Measurements from ENCODE around the gene S100B.
"Not testable (repeated sequence)": the region's sequence is repeated elsewhere in the genome, so short reads cannot be mapped to it uniquely, and the experiment has no call there.

The S100B gene

DNA sequence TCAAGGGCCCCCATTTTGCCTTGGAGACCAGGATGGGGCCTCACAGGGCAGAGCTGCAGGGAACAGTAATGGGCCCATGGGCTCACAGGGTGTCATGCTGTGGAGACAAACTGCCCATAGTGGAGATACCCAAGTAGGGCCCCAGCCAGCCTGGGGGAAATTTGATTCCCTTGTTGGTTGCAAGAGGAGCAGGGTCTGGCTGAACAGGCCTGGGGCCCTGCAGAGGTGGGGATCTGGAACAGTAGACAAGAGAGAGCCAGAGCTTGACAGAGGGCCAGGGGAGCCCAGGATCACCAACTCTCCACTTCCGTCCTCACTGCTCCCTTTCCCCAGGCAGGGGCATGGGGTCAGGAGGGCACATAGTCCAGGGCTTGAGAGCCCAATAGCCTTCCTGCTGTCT lies 8.7 kb downstream of the S100B start:
- Histone ChIP-seq H3K27me3 (peaks cover 0 to 4% of the 10 kb centered on the region in 2 donors), H3K27ac (no peak overlapping the region), H3K4me3 (no peak overlapping the region), H3K36me3 (no peaks in the 10 kb centered on the region), H3K4me1 (peaks cover 0 to 10% (median 2%) of the 10 kb centered on the region in 4 donors), H3K9me3 (peaks cover 0 to 17% (median 0%) of the 10 kb centered on the region in 3 donors)
- intact Hi-C loops (cut with DNase I; ENCODE audit: low total_unique reads): no loop called here
- no peak for DNase-seq
- TF ChIP-seq, protein P1, sequence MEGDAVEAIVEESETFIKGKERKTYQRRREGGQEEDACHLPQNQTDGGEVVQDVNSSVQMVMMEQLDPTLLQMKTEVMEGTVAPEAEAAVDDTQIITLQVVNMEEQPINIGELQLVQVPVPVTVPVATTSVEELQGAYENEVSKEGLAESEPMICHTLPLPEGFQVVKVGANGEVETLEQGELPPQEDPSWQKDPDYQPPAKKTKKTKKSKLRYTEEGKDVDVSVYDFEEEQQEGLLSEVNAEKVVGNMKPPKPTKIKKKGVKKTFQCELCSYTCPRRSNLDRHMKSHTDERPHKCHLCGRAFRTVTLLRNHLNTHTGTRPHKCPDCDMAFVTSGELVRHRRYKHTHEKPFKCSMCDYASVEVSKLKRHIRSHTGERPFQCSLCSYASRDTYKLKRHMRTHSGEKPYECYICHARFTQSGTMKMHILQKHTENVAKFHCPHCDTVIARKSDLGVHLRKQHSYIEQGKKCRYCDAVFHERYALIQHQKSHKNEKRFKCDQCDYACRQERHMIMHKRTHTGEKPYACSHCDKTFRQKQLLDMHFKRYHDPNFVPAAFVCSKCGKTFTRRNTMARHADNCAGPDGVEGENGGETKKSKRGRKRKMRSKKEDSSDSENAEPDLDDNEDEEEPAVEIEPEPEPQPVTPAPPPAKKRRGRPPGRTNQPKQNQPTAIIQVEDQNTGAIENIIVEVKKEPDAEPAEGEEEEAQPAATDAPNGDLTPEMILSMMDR (IDR thresholded peaks at IDR 0.05): no peak

DNA sequence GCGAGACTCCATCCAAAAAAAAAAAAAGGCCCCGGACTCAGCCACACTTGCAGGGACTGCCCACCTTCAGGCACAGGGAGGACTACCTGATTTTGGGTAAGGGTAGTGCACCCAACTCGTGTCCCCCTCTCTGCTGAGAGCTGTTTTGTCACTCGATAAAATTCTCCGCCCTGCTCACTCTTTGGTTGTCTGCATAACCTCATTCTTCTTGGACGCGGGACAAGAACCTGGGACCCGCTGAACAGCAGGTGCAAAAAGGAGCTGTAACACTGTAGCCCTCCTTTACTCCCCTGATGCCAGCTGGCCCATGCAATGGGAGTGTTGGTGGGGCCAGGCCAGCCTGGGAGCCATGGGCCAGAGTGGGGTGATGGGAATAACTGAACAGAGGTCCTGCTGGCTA lies 10.6 kb downstream of the S100B start:
- no peak overlapping the region for H3K27ac ChIP-seq
- intact Hi-C loops (cut with DNase I; ENCODE audit: low total_unique reads): no loop called here
- peaks cover 0 to 6% (median 2%) of the 10 kb centered on the region in 4 donors for H3K4me1 ChIP-seq
- H3K27me3 ChIP-seq: peaks cover 0 to 4% of the 10 kb centered on the region in 2 donors
- H3K36me3 ChIP-seq: no peaks in the 10 kb centered on the region
- no peak overlapping the region for H3K4me3 ChIP-seq
- TF ChIP-seq, protein P1 (IDR thresholded peaks at IDR 0.05): no peak
- no peak for DNase-seq
- H3K9me3 ChIP-seq: peaks cover 0 to 17% (median 2%) of the 10 kb centered on the region in 3 donors

DNA sequence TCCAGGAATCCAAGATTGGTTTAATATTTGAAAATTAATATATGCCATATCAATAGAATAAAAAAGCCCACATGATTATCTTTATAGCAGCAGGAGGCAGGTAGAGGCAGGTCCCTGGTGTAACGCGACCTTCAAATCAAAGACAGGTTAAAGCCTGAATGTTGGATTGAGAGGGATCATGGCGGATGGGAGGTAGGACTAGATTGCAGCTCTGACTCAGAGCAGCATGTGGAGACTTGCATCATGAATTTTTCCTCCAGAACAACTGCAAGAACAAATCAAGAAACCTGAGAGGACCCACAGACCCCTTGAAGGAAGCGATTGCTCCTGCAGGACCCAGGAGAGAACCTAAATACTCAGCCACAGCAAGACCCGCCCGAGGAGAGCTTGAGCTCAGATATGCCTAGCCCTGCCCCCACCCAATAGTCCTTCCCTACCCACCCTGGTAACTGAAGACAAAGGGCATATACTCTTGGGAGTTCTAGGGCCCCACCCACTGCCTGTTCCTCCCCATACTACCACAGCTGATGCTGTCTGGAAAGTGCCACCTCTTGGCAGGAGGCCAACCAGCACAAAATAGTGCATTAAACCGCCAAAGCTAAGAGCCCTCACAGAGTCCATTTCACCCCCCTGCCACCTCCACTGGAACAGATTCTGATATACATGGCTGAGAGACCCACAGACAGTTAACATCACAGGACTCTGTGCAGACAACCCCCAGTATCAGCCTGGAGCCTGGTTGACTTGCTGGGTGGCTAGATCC lies 19.5 kb downstream of the S100B start:
- H3K36me3 ChIP-seq: peaks cover 11 to 27% (median 22%) of the 10 kb centered on the region in 3 donors
- intact Hi-C loops (cut with DNase I; ENCODE audit: low total_unique reads): no loop called here
- H3K4me1 ChIP-seq: no peaks in the 10 kb centered on the region
- H3K4me3 ChIP-seq: no peak overlapping the region
- H3K27ac ChIP-seq: no peak overlapping the region
- H3K9me3 ChIP-seq: peaks cover 3 to 26% (median 14%) of the 10 kb centered on the region in 3 donors
- TF ChIP-seq, protein P1 (IDR thresholded peaks at IDR 0.05): no peak
- H3K27me3 ChIP-seq: no peaks in the 10 kb centered on the region
- no peak for DNase-seq

DNA sequence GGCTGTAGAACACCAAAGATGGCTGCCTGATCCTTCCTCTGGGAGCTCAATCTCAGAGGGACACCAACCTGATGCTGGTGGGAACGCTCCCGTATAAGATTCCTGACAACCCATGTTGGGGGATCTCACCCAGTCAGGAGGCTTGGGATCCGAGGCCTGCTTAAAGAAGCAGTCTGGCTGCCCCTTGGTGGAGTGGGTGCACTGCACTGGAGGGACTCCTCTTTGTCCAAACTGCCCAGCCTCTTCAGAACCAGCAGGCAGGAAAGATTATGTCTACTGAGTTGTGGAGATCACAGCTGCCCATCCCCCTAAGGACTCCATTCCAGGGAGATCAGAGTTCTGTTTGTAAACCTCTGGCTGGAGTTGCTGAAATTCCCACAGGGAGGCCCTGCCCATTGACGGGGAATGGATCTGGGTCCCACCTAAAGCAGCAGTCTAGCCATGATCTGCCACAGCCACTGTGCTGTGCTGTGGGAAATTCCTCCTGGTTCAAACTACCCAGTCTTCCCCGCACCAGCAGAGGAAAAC lies 23.0 kb downstream of the S100B start:
- Histone ChIP-seq H3K36me3 (peaks cover 11 to 37% (median 37%) of the 10 kb centered on the region in 3 donors), H3K27me3 (no peaks in the 10 kb centered on the region), H3K9me3 (peaks cover 3 to 40% (median 13%) of the 10 kb centered on the region in 3 donors), H3K27ac (no peak overlapping the region), H3K4me3 (no peak overlapping the region), H3K4me1 (no peaks in the 10 kb centered on the region)
- no peak for DNase-seq
- intact Hi-C loops (cut with DNase I; ENCODE audit: low total_unique reads): no loop called here
- TF ChIP-seq, protein P1 (IDR thresholded peaks at IDR 0.05): no peak

DNA sequence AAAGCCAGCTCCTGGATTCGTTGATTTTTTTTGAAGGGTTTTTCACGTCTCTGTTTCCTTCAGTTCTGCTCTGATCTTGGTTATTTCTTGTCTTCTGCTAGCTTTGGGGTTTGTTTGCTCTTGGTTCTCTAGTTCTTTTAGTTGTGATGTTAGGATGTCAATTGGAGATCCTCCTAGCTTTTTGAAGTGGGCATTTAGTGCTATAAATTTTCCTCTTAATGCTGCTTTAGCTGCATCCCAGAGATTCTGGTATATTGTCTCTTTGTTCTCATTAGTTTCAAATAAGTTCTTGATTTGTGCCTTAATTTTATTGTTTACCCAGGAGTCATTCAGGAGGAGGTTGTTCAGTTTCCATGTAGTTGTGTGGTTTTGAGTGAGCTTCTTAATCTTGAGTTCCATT lies 25.5 kb downstream of the S100B start:
- intact Hi-C loops (cut with DNase I; ENCODE audit: low total_unique reads): not testable (repeated sequence)
- H3K9me3 ChIP-seq: peaks cover 3 to 35% (median 13%) of the 10 kb centered on the region in 3 donors

DNA sequence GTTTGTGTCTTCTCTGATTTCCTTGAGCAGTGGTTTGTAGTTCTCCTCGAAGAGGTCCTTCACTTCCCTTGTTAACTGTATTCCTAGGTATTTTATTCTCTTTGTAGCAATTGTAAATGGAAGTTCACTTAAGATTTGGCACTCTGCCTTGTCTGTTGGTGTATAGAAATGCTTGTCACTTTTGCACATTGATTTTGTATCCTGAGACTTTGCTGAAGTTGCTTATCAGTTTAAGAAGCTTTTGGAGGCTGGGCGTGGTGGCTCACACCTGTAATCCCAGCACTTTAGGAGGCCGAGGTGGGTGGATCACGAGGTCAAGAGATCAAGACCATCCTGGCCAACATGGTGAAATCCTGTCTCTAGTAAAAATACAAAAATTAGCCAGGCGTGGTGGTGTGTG lies 27.1 kb downstream of the S100B start:
- H3K27me3 ChIP-seq; intact Hi-C loops (cut with DNase I; ENCODE audit: low total_unique reads); DNase-seq; H3K27ac ChIP-seq; H3K4me1 ChIP-seq; H3K4me3 ChIP-seq: not testable (repeated sequence)
- peaks cover 3 to 35% (median 13%) of the 10 kb centered on the region in 3 donors for H3K9me3 ChIP-seq
- H3K36me3 ChIP-seq: peaks cover 14 to 41% (median 39%) of the 10 kb centered on the region in 3 donors

More for the DNA sequence above, 25.5 kb downstream of the S100B start:
- H3K27me3 ChIP-seq, H3K4me3 ChIP-seq, H3K4me1 ChIP-seq, DNase-seq, H3K27ac ChIP-seq: not testable (repeated sequence)
- H3K36me3 ChIP-seq: peaks cover 11 to 37% (median 37%) of the 10 kb centered on the region in 3 donors

All from tibial artery (tissue), 4 donors.